ENCODE data around the gene DYNC1I2.

DNA sequence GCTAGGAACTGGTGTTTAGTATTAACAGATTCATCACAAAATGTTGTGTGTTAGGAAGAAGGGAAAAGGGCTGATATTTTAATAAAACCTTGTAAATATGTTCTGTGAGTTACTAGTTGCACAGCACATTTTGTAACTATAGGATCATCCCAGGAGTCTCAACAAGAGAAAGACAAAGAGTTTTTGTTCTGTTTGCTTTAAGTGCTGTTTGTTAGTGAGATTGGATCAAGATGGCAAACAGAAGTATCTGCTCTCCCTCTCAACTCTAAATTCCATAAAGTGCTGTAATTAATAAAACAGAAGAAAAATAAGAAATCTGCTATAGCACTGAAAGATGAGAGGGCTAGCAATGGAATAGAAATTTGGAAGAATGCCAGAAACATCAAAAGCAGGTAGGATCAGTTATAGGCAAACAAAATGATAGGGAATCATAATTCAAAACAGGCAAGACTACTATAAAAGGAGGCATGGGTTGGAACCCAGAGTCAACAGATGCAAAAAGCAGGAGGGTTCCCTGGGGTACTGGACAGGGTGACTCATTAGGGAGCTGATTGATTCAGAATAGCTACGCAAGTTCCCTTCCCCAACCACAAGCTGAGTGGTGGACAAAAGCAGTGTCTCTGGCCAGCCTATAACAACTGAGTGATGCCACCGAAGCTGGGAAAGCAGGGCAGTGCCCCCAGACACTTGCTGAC lies 75.8 kb downstream of the DYNC1I2 start:
- TF ChIP-seq, protein P1, sequence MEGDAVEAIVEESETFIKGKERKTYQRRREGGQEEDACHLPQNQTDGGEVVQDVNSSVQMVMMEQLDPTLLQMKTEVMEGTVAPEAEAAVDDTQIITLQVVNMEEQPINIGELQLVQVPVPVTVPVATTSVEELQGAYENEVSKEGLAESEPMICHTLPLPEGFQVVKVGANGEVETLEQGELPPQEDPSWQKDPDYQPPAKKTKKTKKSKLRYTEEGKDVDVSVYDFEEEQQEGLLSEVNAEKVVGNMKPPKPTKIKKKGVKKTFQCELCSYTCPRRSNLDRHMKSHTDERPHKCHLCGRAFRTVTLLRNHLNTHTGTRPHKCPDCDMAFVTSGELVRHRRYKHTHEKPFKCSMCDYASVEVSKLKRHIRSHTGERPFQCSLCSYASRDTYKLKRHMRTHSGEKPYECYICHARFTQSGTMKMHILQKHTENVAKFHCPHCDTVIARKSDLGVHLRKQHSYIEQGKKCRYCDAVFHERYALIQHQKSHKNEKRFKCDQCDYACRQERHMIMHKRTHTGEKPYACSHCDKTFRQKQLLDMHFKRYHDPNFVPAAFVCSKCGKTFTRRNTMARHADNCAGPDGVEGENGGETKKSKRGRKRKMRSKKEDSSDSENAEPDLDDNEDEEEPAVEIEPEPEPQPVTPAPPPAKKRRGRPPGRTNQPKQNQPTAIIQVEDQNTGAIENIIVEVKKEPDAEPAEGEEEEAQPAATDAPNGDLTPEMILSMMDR (IDR thresholded peaks at IDR 0.05 in 2 of 3, conservative IDR thresholded peaks at IDR 0.05 in 1 of 3; ENCODE audit: borderline replicate concordance in 1 of 3, insufficient read depth in 1 of 3, low read depth in 2 of 3, low read length in 2 of 3): no peak
- no peak for TF ChIP-seq CBX3 (IDR thresholded peaks at IDR 0.05; ENCODE audit: low read depth)
- no peak for TF ChIP-seq POLR2A (IDR thresholded peaks at IDR 0.05; ENCODE audit: borderline replicate concordance, extremely low read depth, insufficient read depth, insufficient read length)
- TF ChIP-seq SIN3A (IDR thresholded peaks at IDR 0.05; ENCODE audit: low read depth): no peak
- no peak for TF ChIP-seq SRF (IDR thresholded peaks at IDR 0.05; ENCODE audit: low read depth)
